PC-3 (cell line): ENCODE results near the gene PDIA5. TPM values are rescaled to one million over a fixed set of nuclear protein-coding genes. Genes with fewer than 3 reads are reported as not detected.

Experiments used
- ATAC-seq: fragments of 200-7000 bp; cut with Tn5 transposase; 2 replicates; pipeline ENCODE4 v1.9.1; 2020; ENCODE audit warnings: mild to moderate bottlenecking, moderate library complexity
- BruUV-seq: library from RNA; stranded (reverse); fragments of 400-500 nt; replicated peaks from 2 replicates; lab custom pipeline; 2021; lab: Mats Ljungman, UMichigan
- CTCF ChIA-PET: fragments of 300-600 bp; sonication (Branson Sonifier 250); formaldehyde crosslinking; loops from one replicate; lab custom pipeline; 2022; ENCODE audit warnings: antibody characterized with exemption; lab: Charles Lee
- POLR2A ChIA-PET: fragments of 300-600 bp; sonication (Branson Sonifier 250); formaldehyde crosslinking; loops from one replicate; lab custom pipeline; 2022; ENCODE audit warnings: antibody characterized with exemption; ENCODE audit not compliant: unreplicated experiment; lab: Charles Lee
- DNase-seq: peaks from one replicate; pipeline ENCODE4 v3.0.0-alpha.2; 2015
- H2AFZ ChIP-seq: fragments of 300-600 bp; sonication (generic); 2 replicates; pipeline ENCODE4 v1.6.0; 2016; ENCODE audit warnings: antibody characterized with exemption, low read length
- H3F3A ChIP-seq: fragments of 300-600 bp; sonication (generic); one replicate; pipeline ENCODE4 v1.6.0; 2017; ENCODE audit warnings: antibody characterized with exemption, low read length, control low read depth, mild to moderate bottlenecking; ENCODE audit not compliant: unreplicated experiment
- H3K27ac ChIP-seq: fragments of 300-600 bp; sonication (generic); 2 replicates; pipeline ENCODE4 v1.5.1; 2016; ENCODE audit warnings: mild to moderate bottlenecking, low read length
- H3K27me3 ChIP-seq: fragments of 300-600 bp; sonication (generic); 2 replicates; pipeline ENCODE4 v1.6.1; 2016; ENCODE audit warnings: low read length, mixed read lengths
- H3K36me3 ChIP-seq: fragments of 300-600 bp; sonication (generic); 2 replicates; pipeline ENCODE4 v1.6.1; 2016; ENCODE audit warnings: low read depth, mixed run types, low read length, mixed read lengths
- H3K4me1 ChIP-seq: fragments of 300-600 bp; sonication (generic); 2 replicates; pipeline ENCODE4 v1.5.1; 2016; ENCODE audit warnings: low read length; ENCODE audit not compliant: insufficient read depth
- H3K4me2 ChIP-seq: fragments of 300-600 bp; sonication (generic); 2 replicates; pipeline ENCODE4 v1.6.0; 2016; ENCODE audit warnings: low read length
- H3K4me3 ChIP-seq: fragments of 300-600 bp; sonication (generic); 2 replicates; pipeline ENCODE4 v1.5.1; 2016; ENCODE audit warnings: mild to moderate bottlenecking, low read length, mixed read lengths
- H3K79me2 ChIP-seq: fragments of 300-600 bp; sonication (generic); 2 replicates; pipeline ENCODE4 v1.6.1; 2017; ENCODE audit warnings: low read length, mixed read lengths
- H3K9ac ChIP-seq: fragments of 300-600 bp; sonication (generic); 2 replicates; pipeline ENCODE4 v1.6.0; 2016; ENCODE audit warnings: mild to moderate bottlenecking, low read length
- H3K9me2 ChIP-seq: fragments of 300-600 bp; sonication (generic); replicated peaks from 2 replicates; pipeline ENCODE4 v1.6.1; 2016; ENCODE audit warnings: mixed run types, low read length, mixed read lengths
- H3K9me3 ChIP-seq: fragments of 300-600 bp; sonication (generic); 2 replicates; pipeline ENCODE4 v1.6.1; 2016; ENCODE audit warnings: low read length, mixed read lengths
- H4K20me1 ChIP-seq: fragments of 300-600 bp; sonication (generic); 2 replicates; pipeline ENCODE4 v1.6.1; 2016; ENCODE audit warnings: low read length, mixed read lengths
- EZH2 ChIP-seq: fragments of 300-600 bp; sonication (generic); IDR thresholded peaks from one replicate; pipeline ENCODE4 v1.6.1; 2017; ENCODE audit warnings: antibody characterized with exemption, mild to moderate bottlenecking, low read length; ENCODE audit not compliant: unreplicated experiment
- EZH2phosphoT487 ChIP-seq: fragments of 300-600 bp; sonication (generic); IDR thresholded peaks from 2 replicates; pipeline ENCODE4 v1.6.1; 2018; ENCODE audit warnings: mild to moderate bottlenecking, antibody characterized with exemption, low read length, borderline replicate concordance
- intact Hi-C: fragments of 100-400 bp; cut with micrococcal nuclease; formaldehyde crosslinking; loops from 2 replicates; pipeline ENCODE4 v1.9.0; 2023
- total RNA-seq: library from RNA; depleted of rRNA; stranded (reverse); fragments of >200 nt; gene quantifications from 2 replicates; pipeline ENCODE4 v1.2.3, GENCODE V29; 2014
- TF ChIP-seq, protein P1 (sequence below): fragments of 300-600 bp; sonication (generic); conservative IDR thresholded peaks from 2 replicates; pipeline ENCODE4 v1.5.1; 2017; ENCODE audit warnings: antibody characterized with exemption, low read depth, mild to moderate bottlenecking, low read length

PDIA5 gene
- total RNA-seq, 1 experiment from 2014 or later, result 24.6 TPM

DNA sequence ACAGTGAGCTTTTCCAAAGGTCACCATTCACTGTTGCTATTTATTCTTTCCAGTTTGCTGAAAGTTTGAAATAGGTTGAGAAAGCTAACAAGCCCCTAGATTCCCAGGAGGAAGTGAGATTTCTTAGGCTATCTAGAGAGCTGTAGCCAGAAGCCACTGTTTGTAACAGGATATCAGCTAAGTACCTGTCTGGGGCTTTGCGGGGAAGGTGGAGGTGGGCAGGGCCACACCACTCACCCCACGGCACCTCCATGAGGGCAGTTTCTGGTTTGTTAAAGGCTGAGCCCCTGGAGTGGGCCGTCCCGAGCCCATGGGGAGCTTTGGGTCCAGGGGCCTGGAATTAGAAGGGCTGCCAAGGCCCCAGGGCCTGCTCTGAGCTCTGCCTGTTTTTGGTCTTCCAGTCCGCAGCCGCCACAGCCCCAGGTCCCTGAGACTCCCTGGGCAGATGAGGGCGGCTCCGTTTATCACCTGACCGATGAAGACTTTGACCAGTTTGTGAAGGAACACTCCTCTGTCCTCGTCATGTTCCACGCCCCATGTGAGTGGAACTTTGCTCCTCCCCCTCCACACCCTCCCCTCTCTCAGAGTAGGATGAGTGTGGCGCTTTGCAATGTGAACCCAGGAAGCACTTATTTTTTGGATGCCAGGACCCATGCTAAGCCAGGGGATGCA, 63.4 kb downstream of the PDIA5 start:
- H3F3A ChIP-seq, result no peaks in the 10 kb centered on the region
- CTCF ChIA-PET, result no interaction called here
- H3K9ac ChIP-seq, result no peak overlapping the region
- no peak overlapping the region for H3K4me3 ChIP-seq
- ATAC-seq, result no peak
- POLR2A ChIA-PET, result interaction anchor here (0.6 kb wide), 1 partner anchor 404 kb away, joined by 3 read pairs; no protein-coding TSS in a partner anchor
- no peaks in the 10 kb centered on the region for H3K27me3 ChIP-seq
- intact Hi-C loops, result no loop called here
- H3K9me2 ChIP-seq, result no peaks in the 10 kb centered on the region
- TF ChIP-seq, protein P1, sequence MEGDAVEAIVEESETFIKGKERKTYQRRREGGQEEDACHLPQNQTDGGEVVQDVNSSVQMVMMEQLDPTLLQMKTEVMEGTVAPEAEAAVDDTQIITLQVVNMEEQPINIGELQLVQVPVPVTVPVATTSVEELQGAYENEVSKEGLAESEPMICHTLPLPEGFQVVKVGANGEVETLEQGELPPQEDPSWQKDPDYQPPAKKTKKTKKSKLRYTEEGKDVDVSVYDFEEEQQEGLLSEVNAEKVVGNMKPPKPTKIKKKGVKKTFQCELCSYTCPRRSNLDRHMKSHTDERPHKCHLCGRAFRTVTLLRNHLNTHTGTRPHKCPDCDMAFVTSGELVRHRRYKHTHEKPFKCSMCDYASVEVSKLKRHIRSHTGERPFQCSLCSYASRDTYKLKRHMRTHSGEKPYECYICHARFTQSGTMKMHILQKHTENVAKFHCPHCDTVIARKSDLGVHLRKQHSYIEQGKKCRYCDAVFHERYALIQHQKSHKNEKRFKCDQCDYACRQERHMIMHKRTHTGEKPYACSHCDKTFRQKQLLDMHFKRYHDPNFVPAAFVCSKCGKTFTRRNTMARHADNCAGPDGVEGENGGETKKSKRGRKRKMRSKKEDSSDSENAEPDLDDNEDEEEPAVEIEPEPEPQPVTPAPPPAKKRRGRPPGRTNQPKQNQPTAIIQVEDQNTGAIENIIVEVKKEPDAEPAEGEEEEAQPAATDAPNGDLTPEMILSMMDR, result no peak
- TF ChIP-seq EZH2, result no peak
- no peak for TF ChIP-seq EZH2phosphoT487
- H3K4me2 ChIP-seq, result no peak overlapping the region
- H3K27ac ChIP-seq, result no peak overlapping the region
- H3K79me2 ChIP-seq, result no peaks in the 10 kb centered on the region
- BruUV-seq, result no TSS peak
- H3K9me3 ChIP-seq, result no peaks in the 10 kb centered on the region
- peaks cover 29% of the 10 kb centered on the region for H3K36me3 ChIP-seq
- no peaks in the 10 kb centered on the region for H3K4me1 ChIP-seq
- no peaks in the 10 kb centered on the region for H4K20me1 ChIP-seq
- no peak for DNase-seq
- no peak overlapping the region for H2AFZ ChIP-seq

DNA sequence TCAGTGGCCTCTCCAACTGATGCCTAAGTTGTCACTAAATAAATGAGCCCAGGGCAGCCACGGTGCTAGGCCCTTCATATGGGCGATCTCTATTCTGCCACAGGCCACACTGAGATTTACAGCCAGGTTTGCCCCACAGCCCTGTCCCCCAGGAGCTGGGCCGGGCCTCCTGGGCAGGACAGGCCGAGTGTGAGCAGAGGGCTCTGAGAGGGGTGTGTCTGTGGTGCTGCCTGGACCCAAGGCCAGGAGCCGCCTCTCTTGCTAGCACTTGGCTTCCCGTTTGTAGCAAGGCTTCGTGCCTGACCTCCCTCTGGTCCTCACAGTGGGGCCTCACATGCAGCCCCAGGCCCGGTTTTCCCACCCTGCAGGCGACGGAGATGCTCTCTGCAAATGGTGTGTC, 67.8 kb downstream of the PDIA5 start:
- Histone ChIP-seq H3K9me3 (no peaks in the 10 kb centered on the region), H3K79me2 (no peaks in the 10 kb centered on the region), H3K27ac (no peak overlapping the region), H2AFZ (no peak overlapping the region), H3F3A (no peaks in the 10 kb centered on the region), H3K4me1 (no peaks in the 10 kb centered on the region), H3K4me3 (no peak overlapping the region), H3K27me3 (no peaks in the 10 kb centered on the region), H3K4me2 (no peak overlapping the region), H3K9me2 (no peaks in the 10 kb centered on the region), H3K36me3 (peaks cover 24% of the 10 kb centered on the region; the same call in 1 of the 2 replicates), H4K20me1 (no peaks in the 10 kb centered on the region), H3K9ac (no peak overlapping the region)
- POLR2A ChIA-PET, result no interaction called here
- ATAC-seq (no peak), DNase-seq (no peak)
- BruUV-seq, result no TSS peak
- CTCF ChIA-PET, result no interaction called here
- no peak for TF ChIP-seq EZH2
- TF ChIP-seq, protein P1, result no peak
- no peak for TF ChIP-seq EZH2phosphoT487
- intact Hi-C loops, result no loop called here

DNA sequence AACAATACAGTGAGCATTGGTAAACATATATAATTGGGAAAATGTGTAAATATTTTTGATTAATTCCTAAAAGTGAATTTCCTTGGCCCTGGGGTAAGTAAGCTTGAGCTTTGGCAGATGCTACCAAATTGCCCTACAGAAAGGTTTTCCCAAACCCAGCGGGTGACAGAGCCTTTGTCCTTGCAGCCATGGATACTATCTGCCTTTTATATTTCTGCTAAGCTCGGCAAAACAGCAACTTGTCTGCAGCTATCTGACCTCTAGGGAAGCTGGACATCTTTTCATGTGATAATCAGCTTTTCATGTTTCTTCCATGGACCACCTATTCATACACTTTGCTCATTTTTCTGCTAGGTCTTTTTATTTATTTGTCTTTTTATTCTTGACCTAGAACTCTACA, 70.2 kb downstream of the PDIA5 start:
- no peaks in the 10 kb centered on the region for H4K20me1 ChIP-seq
- peaks cover 17% of the 10 kb centered on the region; the same call in 1 of the 2 replicates for H3K36me3 ChIP-seq
- no peaks in the 10 kb centered on the region for H3F3A ChIP-seq
- no peak for DNase-seq
- POLR2A ChIA-PET, result no interaction called here
- H2AFZ ChIP-seq, result no peak overlapping the region
- H3K9me3 ChIP-seq, result no peaks in the 10 kb centered on the region
- BruUV-seq, result no TSS peak
- no peaks in the 10 kb centered on the region for H3K9me2 ChIP-seq
- H3K4me2 ChIP-seq, result no peak overlapping the region
- intact Hi-C loops, result no loop called here
- CTCF ChIA-PET, result no interaction called here
- no peaks in the 10 kb centered on the region for H3K4me1 ChIP-seq
- H3K27me3 ChIP-seq, result no peaks in the 10 kb centered on the region
- H3K27ac ChIP-seq, result no peak overlapping the region
- H3K9ac ChIP-seq, result no peak overlapping the region
- no peak overlapping the region for H3K4me3 ChIP-seq
- H3K79me2 ChIP-seq, result no peaks in the 10 kb centered on the region
- TF ChIP-seq EZH2, result no peak
- ATAC-seq, result no peak
